HEK293T (cell line): ENCODE measurements around the gene CDK3.

Experiments
- ARNT ChIP-seq: fragments of 450-650 bp; IDR thresholded peaks from 2 replicates; pipeline ENCODE4 v1.6.1; 2017; ENCODE audit warnings: mild to moderate bottlenecking
- BHLHE40 ChIP-seq: fragments of 450-650 bp; IDR thresholded peaks from 2 replicates; pipeline ENCODE4 v1.6.1; 2016; ENCODE audit warnings: mild to moderate bottlenecking, moderate library complexity, borderline replicate concordance
- CTBP1 ChIP-seq: fragments of 450-650 bp; IDR thresholded peaks from 2 replicates; pipeline ENCODE4 v1.6.1; 2016; ENCODE audit warnings: borderline replicate concordance
- FOXA1 ChIP-seq: fragments of 450-650 bp; IDR thresholded peaks from 2 replicates; pipeline ENCODE4 v1.6.1; 2016; ENCODE audit warnings: mild to moderate bottlenecking
- FOXK2 ChIP-seq: fragments of 450-650 bp; IDR thresholded peaks from 2 replicates; pipeline ENCODE4 v1.6.1; 2016; ENCODE audit warnings: mild to moderate bottlenecking
- FOXM1 ChIP-seq: fragments of 450-650 bp; IDR thresholded peaks from 2 replicates; pipeline ENCODE4 v1.6.1; 2017; ENCODE audit warnings: mild to moderate bottlenecking, borderline replicate concordance
- HDGF ChIP-seq: fragments of 450-650 bp; IDR thresholded peaks from 2 replicates; pipeline ENCODE4 v1.6.1; 2017; ENCODE audit warnings: antibody characterized with exemption, borderline replicate concordance
- L3MBTL2 ChIP-seq: fragments of 450-650 bp; conservative IDR thresholded peaks from 2 replicates; pipeline ENCODE4 v1.6.1; 2016; ENCODE audit warnings: mild to moderate bottlenecking
- LEF1 ChIP-seq: fragments of 450-650 bp; IDR thresholded peaks from 2 replicates; pipeline ENCODE4 v1.6.1; 2017; ENCODE audit warnings: mild to moderate bottlenecking, borderline replicate concordance
- NFRKB ChIP-seq: fragments of 450-650 bp; IDR thresholded peaks from 2 replicates; pipeline ENCODE4 v1.6.1; 2016; ENCODE audit warnings: mild to moderate bottlenecking, moderate library complexity
- SP1 ChIP-seq: fragments of 450-650 bp; IDR thresholded peaks from 2 replicates; pipeline ENCODE4 v1.6.1; 2017
- SUZ12 ChIP-seq: fragments of 450-650 bp; IDR thresholded peaks from 2 replicates; pipeline ENCODE4 v1.6.1; 2016; ENCODE audit warnings: mild to moderate bottlenecking
- TARDBP ChIP-seq: fragments of 450-650 bp; IDR thresholded peaks from 2 replicates; pipeline ENCODE4 v1.6.1; 2016

GRCh38 chr17:76032073-76032779 is 31.6 kb downstream of the CDK3 start:
- TF ChIP-seq FOXK2 (no peak), SP1 (no peak), LEF1 (no peak), NFRKB (no peak), HDGF (no peak), SUZ12 (no peak), TARDBP (no peak), L3MBTL2 (no peak), FOXM1 (no peak), FOXA1 (no peak), CTBP1 (no peak), BHLHE40 (no peak), ARNT (no peak)
